Motor neuron (in vitro differentiated cells): ENCODE data around the gene TRAF3. TPM values are rescaled to one million over a fixed set of nuclear protein-coding genes. Genes with fewer than 3 reads are reported as not detected.
A peak's percentile ranks its signal among the peaks of the same experiment; 100 is the strongest.
"Not testable (repeated sequence)": the region's sequence is repeated elsewhere in the genome, so short reads cannot be mapped to it uniquely, and the experiment has no call there.

Experiments
- ATAC-seq, 8 experiments: fragments of 200-7000 bp; cut with Tn5 transposase; replicated peaks in 6 of 8; 2 replicates each; pipeline ENCODE4 v1.8.0; 2021; ENCODE audit warnings: mild to moderate bottlenecking in 8 of 8, moderate library complexity in 8 of 8
- H3K27ac ChIP-seq, 2 donors: fragments of 250-450 bp; sonication (Bioruptor Pico); 2 replicates each; pipeline ENCODE4 v1.9.0; 2021; ENCODE audit warnings: antibody characterized with exemption in 2 of 2, mild to moderate bottlenecking in 2 of 2, moderate library complexity in 1 of 2
- H3K4me1 ChIP-seq, 2 donors: fragments of 250-450 bp; sonication (Bioruptor Pico); replicated peaks in 1 of 2; 2 replicates each; pipeline ENCODE4 v1.6.1; 2021; ENCODE audit warnings: antibody characterized with exemption in 2 of 2, mild to moderate bottlenecking in 2 of 2, moderate library complexity in 1 of 2
- H3K4me3 ChIP-seq, 5 donors: fragments of 250-450 bp; sonication (Bioruptor Pico); 2 replicates each; pipeline ENCODE4 v1.9.0; 2021; ENCODE audit warnings: antibody characterized with exemption in 5 of 5, mild to moderate bottlenecking in 5 of 5, moderate library complexity in 4 of 5
- WGBS, 10 experiments: fragments of 450-650 bp; shearing (Covaris generic); methylation state at CpG; one replicate each; pipeline ENCODE4 v1.0.0; 2022; 5-methylcytosine and 5-hydroxymethylcytosine counted together
- in situ Hi-C, 9 experiments: fragments of 400-800 bp; cut with MboI; loops; one replicate each; pipeline ENCODE4 v1.15.0; 2021; ENCODE audit warnings: low sequenced_read_pairs in 9 of 9, low pct_unique_long_range_greater_than_20kb in 2 of 9; ENCODE audit not compliant: unreplicated experiment in 9 of 9
- total RNA-seq, 8 experiments: library from RNA; unstranded; fragments of 300-600 nt; gene quantifications; 2 replicates each; pipeline versions ENCODE4 v1.2.3 to v1.2.4, GENCODE V29; 2022

Gene TRAF3
- total RNA-seq, 8 experiments from 2014 or later: 12.7 to 35.7 (median 17.7) TPM

GRCh38 chr14:102875652-102876051 lies 98.4 kb downstream of the TRAF3 start:
- Histone ChIP-seq H3K4me1 (no peaks in the 10 kb centered on the region), H3K27ac (no peak overlapping the region), H3K4me3 (no peak overlapping the region)
- in situ Hi-C loops: no loop called here
- 75 to 100% (median 100%) methylated on average over 1 to 2 of the region's 2 CpGs; no CpG with 5 or more reads in 1 of the 10 experiments for WGBS, 10 experiments
- no peak for ATAC-seq

GRCh38 chr14:102877511-102877910 lies 100.3 kb downstream of the TRAF3 start:
- H3K27ac ChIP-seq, ATAC-seq, H3K4me1 ChIP-seq, in situ Hi-C loops, H3K4me3 ChIP-seq: not testable (repeated sequence)
- 90 to 100% (median 95%) methylated on average over 1 to 9 of the region's 10 CpGs; no CpG with 5 or more reads in 1 of the 10 experiments for WGBS, 10 experiments

GRCh38 chr14:102878174-102878969 lies 101.1 kb downstream of the TRAF3 start:
- in situ Hi-C loops: no loop called here
- no peak for ATAC-seq
- Histone ChIP-seq H3K27ac (no peak overlapping the region), H3K4me3 (no peak overlapping the region), H3K4me1 (no peaks in the 10 kb centered on the region)
- WGBS, 10 experiments: 60 to 100% (median 88%) methylated on average over 1 to 4 of the region's 6 CpGs; no CpG with 5 or more reads in 6 of the 10 experiments

- H3K4me3 ChIP-seq: no peak overlapping the region
- no peak overlapping the region for H3K27ac ChIP-seq
- ATAC-seq: peak in 3 of 8 experiments; percentile 16 to 88 (median 42)
- H3K4me1 ChIP-seq: no peaks in the 10 kb centered on the region
- in situ Hi-C loops: no loop called here
- 100% methylated on average over 1 of the region's 6 CpGs; no CpG with 5 or more reads in 8 of the 10 experiments for WGBS, 10 experiments
Measured at GRCh38 chr14:102878970-102879460, 101.8 kb downstream of the TRAF3 start.

GRCh38 chr14:102882226-102882906 lies 105.1 kb downstream of the TRAF3 start:
- in situ Hi-C loops: no loop called here
- H3K27ac ChIP-seq: no peak overlapping the region
- no peak overlapping the region for H3K4me3 ChIP-seq

GRCh38 chr14:102883089-102883541 lies 105.9 kb downstream of the TRAF3 start:
- H3K27ac ChIP-seq: no peak overlapping the region
- no peaks in the 10 kb centered on the region for H3K4me1 ChIP-seq
- ATAC-seq: no peak
- in situ Hi-C loops: no loop called here
- H3K4me3 ChIP-seq: no peak overlapping the region
- 88 to 100% (median 100%) methylated on average over 1 to 5 of the region's 5 CpGs; no CpG with 5 or more reads in 4 of the 10 experiments for WGBS, 10 experiments

More at GRCh38 chr14:102882226-102882906, 105.1 kb downstream of the TRAF3 start:
- WGBS, 10 experiments: 29 to 100% (median 67%) methylated on average over 1 to 5 of the region's 5 CpGs
- H3K4me1 ChIP-seq: no peaks in the 10 kb centered on the region
- ATAC-seq: peak in 1 of 8 experiments; percentile 64

GRCh38 chr14:102883554-102883953 lies 106.3 kb downstream of the TRAF3 start:
- Histone ChIP-seq H3K27ac (no peak overlapping the region), H3K4me3 (no peak overlapping the region), H3K4me1 (no peaks in the 10 kb centered on the region)
- in situ Hi-C loops: no loop called here
- ATAC-seq: no peak
- WGBS, 10 experiments: 93 to 100% (median 97%) methylated on average over 1 to 14 of the region's 14 CpGs; no CpG with 5 or more reads in 3 of the 10 experiments

- no peak for ATAC-seq
- H3K27ac ChIP-seq: no peak overlapping the region
- H3K4me3 ChIP-seq: no peak overlapping the region
- WGBS, 10 experiments: 94 to 100% (median 96%) methylated on average over 1 to 13 of the region's 22 CpGs; no CpG with 5 or more reads in 5 of the 10 experiments
- no peaks in the 10 kb centered on the region for H3K4me1 ChIP-seq
- in situ Hi-C loops: no loop called here
Measured at GRCh38 chr14:102885737-102886447, 108.6 kb downstream of the TRAF3 start.

GRCh38 chr14:102888748-102889147 lies 111.5 kb downstream of the TRAF3 start:
- no peak for ATAC-seq
- 67 to 80% (median 71%) methylated on average over 1 of the region's 1 CpG; no CpG with 5 or more reads in 5 of the 10 experiments for WGBS, 10 experiments
- no peak overlapping the region for H3K27ac ChIP-seq
- H3K4me3 ChIP-seq: no peak overlapping the region
- in situ Hi-C loops: no loop called here
- H3K4me1 ChIP-seq: no peaks in the 10 kb centered on the region

- H3K27ac ChIP-seq: no peak overlapping the region
- no peak for ATAC-seq
- no peaks in the 10 kb centered on the region for H3K4me1 ChIP-seq
- in situ Hi-C loops: no loop called here
- H3K4me3 ChIP-seq: no peak overlapping the region
- 92 to 100% (median 98%) methylated on average over 1 to 7 of the region's 7 CpGs; no CpG with 5 or more reads in 1 of the 10 experiments for WGBS, 10 experiments
Measured at GRCh38 chr14:102889615-102890014, 112.4 kb downstream of the TRAF3 start.

GRCh38 chr14:102891111-102891510 lies 113.9 kb downstream of the TRAF3 start:
- ATAC-seq: no peak
- Histone ChIP-seq H3K4me1 (no peaks in the 10 kb centered on the region), H3K4me3 (no peak overlapping the region), H3K27ac (no peak overlapping the region)
- WGBS, 10 experiments: 64 to 100% (median 77%) methylated on average over 3 to 12 of the region's 15 CpGs; no CpG with 5 or more reads in 3 of the 10 experiments
- in situ Hi-C loops: no loop called here

GRCh38 chr14:102891556-102891955 lies 114.3 kb downstream of the TRAF3 start:
- ATAC-seq: peak in 3 of 8 experiments; percentile 58 to 88 (median 59)
- Histone ChIP-seq H3K4me3 (no peak overlapping the region), H3K27ac (no peak overlapping the region), H3K4me1 (no peaks in the 10 kb centered on the region)
- WGBS, 10 experiments: 24 to 100% (median 88%) methylated on average over 2 to 4 of the region's 4 CpGs; no CpG with 5 or more reads in 1 of the 10 experiments
- in situ Hi-C loops: no loop called here
